Measurements from ENCODE around the gene HABP2.

The HABP2 gene

DNA sequence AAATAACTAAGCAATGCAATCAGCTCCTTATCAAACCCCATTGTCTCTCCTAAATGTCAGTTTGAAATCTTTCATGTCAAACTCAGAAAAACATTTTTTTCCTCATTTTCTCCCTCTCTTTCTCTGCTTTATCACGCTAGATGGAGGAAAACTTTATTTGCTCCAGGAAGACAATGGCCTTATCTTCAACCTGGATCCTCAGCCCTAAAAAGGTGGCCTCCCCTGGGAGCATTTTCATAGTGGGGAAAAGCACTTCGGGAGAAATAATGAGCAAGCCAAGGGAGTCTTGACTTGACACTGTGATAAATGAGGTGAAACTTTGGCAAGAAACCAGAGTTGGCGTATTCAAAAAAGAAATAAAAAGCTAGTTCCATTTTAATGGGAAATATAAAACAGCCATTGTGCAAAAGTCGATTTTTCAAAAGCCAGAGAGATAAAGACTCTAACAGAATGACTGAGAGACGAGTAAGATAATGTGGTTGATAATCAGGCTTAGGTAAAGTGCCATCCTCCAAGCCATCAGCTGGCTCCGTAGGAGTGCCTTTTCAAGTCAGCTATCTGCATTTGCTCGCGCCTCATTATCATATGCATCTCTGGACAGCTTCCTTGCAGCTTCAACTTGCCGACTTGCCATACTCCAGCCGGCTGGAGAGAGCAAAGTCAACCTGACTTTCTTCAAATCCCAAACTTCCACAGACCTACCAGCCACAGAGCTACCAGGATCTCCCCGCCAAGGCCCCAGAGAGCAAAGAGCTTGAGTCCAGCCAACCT lies 19.9 kb downstream of the HABP2 start:
- ChIA-PET CTCF (interaction anchor here (1.6 kb wide), 1 partner anchor 9 kb away, joined by 5 read pairs; no protein-coding TSS in a partner anchor), POLR2A (no interaction called here)
- TF ChIP-seq L3MBTL2 (conservative IDR thresholded peaks at IDR 0.05), result no peak
- TF ChIP-seq SUZ12 (IDR thresholded peaks at IDR 0.05), result no peak
- TF ChIP-seq HDGF (IDR thresholded peaks at IDR 0.05; ENCODE audit: borderline replicate concordance), result no peak
- no peak for TF ChIP-seq LEF1 (IDR thresholded peaks at IDR 0.05; ENCODE audit: borderline replicate concordance)
- no peak for TF ChIP-seq ZNF384 (IDR thresholded peaks at IDR 0.05)
- no peak for TF ChIP-seq CTBP1 (IDR thresholded peaks at IDR 0.05; ENCODE audit: borderline replicate concordance)
- TF ChIP-seq BHLHE40 (IDR thresholded peaks at IDR 0.05; ENCODE audit: borderline replicate concordance), result no peak
- DNase-seq (ENCODE audit: extremely low spot score), result no peak

DNA sequence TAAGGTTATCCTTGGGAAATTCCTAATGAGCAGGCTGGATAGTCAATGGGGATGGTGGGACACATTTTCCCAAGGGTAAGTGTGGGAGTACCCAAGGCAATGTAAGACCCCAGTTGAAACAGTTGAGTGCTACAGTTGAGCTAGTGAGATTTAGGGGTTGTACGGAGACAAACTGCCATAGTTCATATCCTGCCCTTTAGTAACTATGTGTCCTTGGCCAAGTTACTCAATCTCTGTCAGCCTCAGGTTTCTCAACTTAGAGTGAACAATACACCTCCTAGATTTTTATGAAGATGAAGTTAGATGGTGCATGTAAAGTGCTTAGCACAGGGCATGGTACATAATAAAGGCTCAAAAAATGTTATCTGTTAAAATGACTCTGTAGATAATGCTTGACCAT lies 20.5 kb downstream of the HABP2 start:
- TF ChIP-seq HDGF (IDR thresholded peaks at IDR 0.05; ENCODE audit: borderline replicate concordance) (no peak), SP1 (IDR thresholded peaks at IDR 0.05) (no peak), L3MBTL2 (conservative IDR thresholded peaks at IDR 0.05) (no peak), BHLHE40 (IDR thresholded peaks at IDR 0.05; ENCODE audit: borderline replicate concordance) (no peak), CTBP1 (IDR thresholded peaks at IDR 0.05; ENCODE audit: borderline replicate concordance) (no peak), NFRKB (IDR thresholded peaks at IDR 0.05) (no peak), TARDBP (IDR thresholded peaks at IDR 0.05) (no peak), ELF4 (IDR thresholded peaks at IDR 0.05) (no peak), ZNF384 (IDR thresholded peaks at IDR 0.05) (no peak), SUZ12 (IDR thresholded peaks at IDR 0.05) (no peak), LEF1 (IDR thresholded peaks at IDR 0.05; ENCODE audit: borderline replicate concordance) (no peak), FOXM1 (IDR thresholded peaks at IDR 0.05; ENCODE audit: borderline replicate concordance) (no peak), ARNT (IDR thresholded peaks at IDR 0.05) (no peak), FOXA1 (IDR thresholded peaks at IDR 0.05) (no peak)
- ChIA-PET POLR2A (no interaction called here), CTCF (interaction anchor here (0.6 to 1.6 kb wide), 2 partner anchors 10 to 54 kb away, joined by 3 to 5 read pairs; no protein-coding TSS in a partner anchor)
- DNase-seq (ENCODE audit: extremely low spot score), result no peak

DNA sequence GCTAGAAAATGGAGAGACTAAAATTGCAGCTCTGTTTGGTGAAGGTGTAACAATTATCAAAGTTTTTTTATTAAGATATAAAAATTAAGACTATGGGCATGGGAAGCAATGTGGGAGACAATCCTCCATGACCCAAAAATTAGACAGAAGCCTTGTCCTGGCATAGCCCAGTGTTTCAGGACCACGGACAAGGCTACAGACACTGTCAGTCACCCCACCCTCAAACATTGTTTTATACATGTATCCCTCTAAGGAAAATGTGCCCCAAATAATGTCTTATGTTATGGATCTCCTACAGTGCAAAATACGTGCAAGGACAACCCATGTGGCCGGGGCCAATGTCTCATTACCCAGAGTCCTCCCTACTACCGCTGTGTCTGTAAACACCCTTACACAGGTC lies 24.0 kb downstream of the HABP2 start:
- ChIA-PET POLR2A (no interaction called here), CTCF (no interaction called here)
- peak; percentile 40 for DNase-seq (ENCODE audit: extremely low spot score)
- TF ChIP-seq SUZ12 (IDR thresholded peaks at IDR 0.05) (no peak), L3MBTL2 (conservative IDR thresholded peaks at IDR 0.05) (no peak), CTBP1 (IDR thresholded peaks at IDR 0.05; ENCODE audit: borderline replicate concordance) (no peak), ELF4 (IDR thresholded peaks at IDR 0.05) (no peak), FOXM1 (IDR thresholded peaks at IDR 0.05; ENCODE audit: borderline replicate concordance) (no peak), ZNF384 (IDR thresholded peaks at IDR 0.05) (no peak)
- TF ChIP-seq, protein P1, sequence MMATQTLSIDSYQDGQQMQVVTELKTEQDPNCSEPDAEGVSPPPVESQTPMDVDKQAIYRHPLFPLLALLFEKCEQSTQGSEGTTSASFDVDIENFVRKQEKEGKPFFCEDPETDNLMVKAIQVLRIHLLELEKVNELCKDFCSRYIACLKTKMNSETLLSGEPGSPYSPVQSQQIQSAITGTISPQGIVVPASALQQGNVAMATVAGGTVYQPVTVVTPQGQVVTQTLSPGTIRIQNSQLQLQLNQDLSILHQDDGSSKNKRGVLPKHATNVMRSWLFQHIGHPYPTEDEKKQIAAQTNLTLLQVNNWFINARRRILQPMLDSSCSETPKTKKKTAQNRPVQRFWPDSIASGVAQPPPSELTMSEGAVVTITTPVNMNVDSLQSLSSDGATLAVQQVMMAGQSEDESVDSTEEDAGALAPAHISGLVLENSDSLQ (IDR thresholded peaks at IDR 0.05), result peak; percentile 61

DNA sequence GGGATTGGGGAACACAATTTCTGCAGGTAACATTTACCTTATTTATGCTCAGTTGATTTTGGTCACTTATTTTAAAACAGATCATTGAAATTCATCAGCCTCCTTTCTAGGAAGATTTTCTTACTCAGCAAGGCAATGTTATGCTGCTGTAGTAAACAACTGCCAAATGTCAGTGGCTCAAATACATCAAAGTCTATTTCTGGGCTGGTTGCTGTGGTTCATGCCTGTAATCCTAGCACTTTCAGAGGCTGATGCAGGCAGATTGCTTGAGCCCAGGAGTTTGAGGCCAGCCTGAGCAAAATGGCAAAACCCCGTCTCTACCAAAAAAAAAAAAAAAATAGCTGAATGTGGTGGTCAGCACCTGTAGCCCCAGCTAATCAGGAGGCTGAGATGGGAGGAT lies 25.9 kb downstream of the HABP2 start:
- TF ChIP-seq FOXK2 (IDR thresholded peaks at IDR 0.05) (no peak), ELF4 (IDR thresholded peaks at IDR 0.05) (no peak), CTBP1 (IDR thresholded peaks at IDR 0.05; ENCODE audit: borderline replicate concordance) (no peak), FOXA1 (IDR thresholded peaks at IDR 0.05) (no peak), FOXM1 (IDR thresholded peaks at IDR 0.05; ENCODE audit: borderline replicate concordance) (no peak), HDGF (IDR thresholded peaks at IDR 0.05; ENCODE audit: borderline replicate concordance) (no peak), ZNF384 (IDR thresholded peaks at IDR 0.05) (no peak), SUZ12 (IDR thresholded peaks at IDR 0.05) (no peak), L3MBTL2 (conservative IDR thresholded peaks at IDR 0.05) (no peak)
- TF ChIP-seq, protein P1 (IDR thresholded peaks at IDR 0.05), result no peak
- POLR2A ChIA-PET, result no interaction called here
- no peak for DNase-seq (ENCODE audit: extremely low spot score)
- CTCF ChIA-PET, result no interaction called here

DNA sequence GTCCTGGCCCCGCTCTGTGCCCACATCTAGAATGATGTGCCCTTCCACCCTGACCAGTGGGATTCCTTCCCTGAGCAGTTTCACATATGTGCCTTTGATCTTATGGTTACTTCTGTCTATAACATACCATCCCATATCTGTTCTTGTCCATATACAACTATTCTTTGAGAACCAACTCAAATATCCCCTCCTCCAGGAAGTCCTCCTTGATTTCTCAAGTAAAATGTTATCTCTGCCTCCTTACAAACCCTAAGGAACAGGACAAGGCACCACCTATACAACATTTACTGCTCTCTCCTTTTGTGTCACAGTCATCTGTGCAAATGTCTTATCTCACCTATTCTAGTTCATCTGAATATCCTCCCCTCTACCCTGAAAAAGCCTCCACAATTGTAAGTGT lies 28.2 kb downstream of the HABP2 start:
- CTCF ChIA-PET, result no interaction called here
- DNase-seq (ENCODE audit: extremely low spot score), result no peak
- TF ChIP-seq, protein P1 (IDR thresholded peaks at IDR 0.05), result no peak
- TF ChIP-seq FOXM1 (IDR thresholded peaks at IDR 0.05; ENCODE audit: borderline replicate concordance) (no peak), BHLHE40 (IDR thresholded peaks at IDR 0.05; ENCODE audit: borderline replicate concordance) (no peak), ARNT (IDR thresholded peaks at IDR 0.05) (no peak), ZNF384 (IDR thresholded peaks at IDR 0.05) (no peak), TARDBP (IDR thresholded peaks at IDR 0.05) (no peak), LEF1 (IDR thresholded peaks at IDR 0.05; ENCODE audit: borderline replicate concordance) (no peak), HDGF (IDR thresholded peaks at IDR 0.05; ENCODE audit: borderline replicate concordance) (no peak), FOXK2 (IDR thresholded peaks at IDR 0.05) (no peak), SUZ12 (IDR thresholded peaks at IDR 0.05) (no peak), CTBP1 (IDR thresholded peaks at IDR 0.05; ENCODE audit: borderline replicate concordance) (no peak), NFRKB (IDR thresholded peaks at IDR 0.05) (no peak), L3MBTL2 (conservative IDR thresholded peaks at IDR 0.05) (no peak), FOXA1 (IDR thresholded peaks at IDR 0.05) (no peak)
- POLR2A ChIA-PET, result no interaction called here

DNA sequence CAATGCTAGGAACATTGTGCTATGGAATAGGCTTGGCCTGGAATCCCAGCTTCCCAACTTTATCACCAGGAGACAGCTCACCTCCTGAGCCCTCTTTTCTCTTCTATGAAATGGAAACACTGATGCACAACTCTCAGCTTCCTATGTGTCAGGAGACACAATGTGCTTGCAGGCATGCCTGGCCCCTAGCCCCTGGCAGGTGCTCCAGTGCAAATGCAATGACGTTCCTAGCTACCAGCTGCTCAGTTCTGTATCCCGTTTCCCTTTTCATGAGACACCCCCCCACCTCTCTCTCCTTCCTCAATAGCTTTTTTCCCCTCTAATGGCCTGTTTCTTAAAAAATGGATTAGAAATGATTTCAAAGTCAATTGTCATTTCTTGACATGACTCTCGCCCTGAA lies 30.7 kb downstream of the HABP2 start:
- ChIA-PET CTCF (no interaction called here), POLR2A (no interaction called here)
- DNase-seq (ENCODE audit: extremely low spot score), result no peak
- TF ChIP-seq BHLHE40 (IDR thresholded peaks at IDR 0.05; ENCODE audit: borderline replicate concordance), result no peak
- TF ChIP-seq, protein P1 (IDR thresholded peaks at IDR 0.05), result no peak
- no peak for TF ChIP-seq NFRKB (IDR thresholded peaks at IDR 0.05)
- TF ChIP-seq ARNT (IDR thresholded peaks at IDR 0.05), result no peak
- no peak for TF ChIP-seq FOXA1 (IDR thresholded peaks at IDR 0.05)
- no peak for TF ChIP-seq LEF1 (IDR thresholded peaks at IDR 0.05; ENCODE audit: borderline replicate concordance)
- TF ChIP-seq SUZ12 (IDR thresholded peaks at IDR 0.05), result no peak
- no peak for TF ChIP-seq CTBP1 (IDR thresholded peaks at IDR 0.05; ENCODE audit: borderline replicate concordance)
